CD14-positive monocyte (primary cell): ENCODE measurements around the gene SUCLG2. TPM values are rescaled to one million over a fixed set of nuclear protein-coding genes. Genes with fewer than 3 reads are reported as not detected.

Experiments used
- DNase-seq, 3 donors: peaks; one replicate each; pipeline ENCODE4 v3.0.0-alpha.2; 2011 to 2022
- H2AFZ ChIP-seq: 2 replicates; pipeline ENCODE4 v1.6.0; 2012; ENCODE audit warnings: mild to moderate bottlenecking, low read depth, low read length, inconsistent platforms; ENCODE audit not compliant: insufficient read depth, poor library complexity, severe bottlenecking
- H3K27ac ChIP-seq, 2 donors: 1 replicate in 1 of 2; 2 replicates in 1 of 2; pipeline ENCODE4 v1.5.1; 2012 to 2013; ENCODE audit warnings: low read length in 2 of 2, control low read depth in 1 of 2, inconsistent platforms in 1 of 2, low read depth in 1 of 2, mild to moderate bottlenecking in 1 of 2
- H3K27me3 ChIP-seq, 2 donors: one replicate each; pipeline versions ENCODE4 v1.6.0 to v1.6.1; 2011 to 2013; ENCODE audit warnings: low read length in 2 of 2; ENCODE audit not compliant: control insufficient read depth in 2 of 2, insufficient read depth in 2 of 2
- H3K36me3 ChIP-seq, 2 donors: replicated peaks in 1 of 2; 1 replicate in 1 of 2; 2 replicates in 1 of 2; pipeline versions ENCODE4 v1.5.1 to v1.6.1; 2012 to 2013; ENCODE audit warnings: low read length in 2 of 2, control low read depth in 1 of 2, inconsistent platforms in 1 of 2, mild to moderate bottlenecking in 1 of 2; ENCODE audit not compliant: insufficient read depth in 2 of 2, control insufficient read depth in 1 of 2
- H3K4me1 ChIP-seq, 2 donors: 1 replicate in 1 of 2; 2 replicates in 1 of 2; pipeline versions ENCODE4 v1.5.1 to v1.6.1; 2012 to 2013; ENCODE audit warnings: low read length in 2 of 2, control low read depth in 1 of 2, inconsistent platforms in 1 of 2, mild to moderate bottlenecking in 1 of 2, moderate library complexity in 1 of 2; ENCODE audit not compliant: insufficient read depth in 2 of 2, control insufficient read depth in 1 of 2
- H3K4me2 ChIP-seq: replicated peaks from 2 replicates; pipeline ENCODE3; 2012; ENCODE audit warnings: low read length, moderate library complexity, mild to moderate bottlenecking; ENCODE audit not compliant: poor library complexity, severe bottlenecking; ENCODE audit errors: extremely low read depth
- H3K4me3 ChIP-seq, 3 experiments: fragments of 200-600 bp in 1 of 3; sonication (generic) in 1 of 3; replicated peaks in 1 of 3; 1 replicate in 2 of 3; 2 replicates in 1 of 3; pipeline ENCODE4 v1.5.1; 2011 to 2013; ENCODE audit warnings: low read length in 3 of 3, mild to moderate bottlenecking in 3 of 3, control low read depth in 2 of 3, low read depth in 2 of 3, inconsistent platforms in 1 of 3, moderate library complexity in 1 of 3
- H3K79me2 ChIP-seq: 2 replicates; pipeline ENCODE4 v1.6.0; 2012; ENCODE audit warnings: mild to moderate bottlenecking, control low read depth, inconsistent platforms, low read length, moderate library complexity; ENCODE audit not compliant: insufficient read depth
- H3K9ac ChIP-seq: 2 replicates; pipeline ENCODE4 v1.6.0; 2017; ENCODE audit warnings: low read length, mild to moderate bottlenecking; ENCODE audit not compliant: insufficient read depth, poor library complexity, severe bottlenecking
- H3K9me3 ChIP-seq, 2 donors: replicated peaks in 1 of 2; 1 replicate in 1 of 2; 2 replicates in 1 of 2; pipeline versions ENCODE4 v1.5.1 to v1.6.1; 2012 to 2013; ENCODE audit warnings: low read length in 2 of 2, control low read depth in 1 of 2; ENCODE audit not compliant: control insufficient read depth in 1 of 2, insufficient read depth in 1 of 2
- H4K20me1 ChIP-seq: 2 replicates; pipeline ENCODE4 v1.6.0; 2012; ENCODE audit warnings: mild to moderate bottlenecking, low read length, control low read depth, moderate library complexity; ENCODE audit not compliant: insufficient read depth
- H3K27ac Mint-ChIP-seq, 7 donors: one replicate each; pipeline ENCODE4 v1.8.0; 2020; ENCODE audit warnings: mild to moderate bottlenecking in 7 of 7, mixed read lengths in 7 of 7, moderate library complexity in 6 of 7, inconsistent platforms in 2 of 7
- H3K27me3 Mint-ChIP-seq, 3 donors: one replicate each; pipeline ENCODE4 v1.8.0; 2021 to 2022; ENCODE audit warnings: low read depth in 3 of 3, mild to moderate bottlenecking in 3 of 3, mixed read lengths in 3 of 3, moderate library complexity in 3 of 3, inconsistent platforms in 1 of 3
- H3K36me3 Mint-ChIP-seq, 2 donors: one replicate each; pipeline ENCODE4 v1.8.0; 2020; ENCODE audit warnings: mixed read lengths in 2 of 2, inconsistent platforms in 1 of 2, mild to moderate bottlenecking in 1 of 2
- H3K4me1 Mint-ChIP-seq: one replicate; pipeline ENCODE4 v1.8.0; 2020; ENCODE audit warnings: mild to moderate bottlenecking, mixed read lengths
- H3K4me3 Mint-ChIP-seq, 2 donors: one replicate each; pipeline ENCODE4 v1.8.0; 2020; ENCODE audit warnings: mild to moderate bottlenecking in 2 of 2, mixed read lengths in 2 of 2, moderate library complexity in 1 of 2
- H3K9me3 Mint-ChIP-seq, 7 donors: one replicate each; pipeline ENCODE4 v1.8.0; 2020 to 2022; ENCODE audit warnings: mixed read lengths in 7 of 7, mild to moderate bottlenecking in 6 of 7, moderate library complexity in 6 of 7, inconsistent platforms in 2 of 7
- WGBS: methylation state at CpG from one replicate; pipeline ENCODE4 v1.1.5; 2013; ENCODE audit warnings: missing lambda C conversion rate; ENCODE audit not compliant: insufficient coverage; 5-methylcytosine and 5-hydroxymethylcytosine counted together
- intact Hi-C, 2 donors: fragments of 100-400 bp; cut with micrococcal nuclease; formaldehyde crosslinking; loops; one replicate each; pipeline versions ENCODE4 v1.15.0 to v1.15.1; 2023
- polyA plus RNA-seq, 3 donors: library from polyadenylated mRNA; depleted of rRNA in 1 of 3; unstranded in 2 of 3; stranded (reverse) in 1 of 3; fragments of 300-500 nt in 2 of 3; fragments of >200 nt in 1 of 3; fragmentation: Illumina TruSeq in 2 of 3; gene quantifications; 1 replicate in 2 of 3; 2 replicates in 1 of 3; pipeline ENCODE4 v1.2.3, GENCODE V29; 2012 to 2021
- TF ChIP-seq, protein P1 (sequence below): fragments of 200-600 bp; IDR thresholded peaks from one replicate; pipeline ENCODE4 v1.8.0; 2022; ENCODE audit warnings: antibody characterized with exemption, mild to moderate bottlenecking

Gene SUCLG2
- polyA plus RNA-seq, 3 donors, result 10.8 to 37.5 (median 32.9) TPM

DNA sequence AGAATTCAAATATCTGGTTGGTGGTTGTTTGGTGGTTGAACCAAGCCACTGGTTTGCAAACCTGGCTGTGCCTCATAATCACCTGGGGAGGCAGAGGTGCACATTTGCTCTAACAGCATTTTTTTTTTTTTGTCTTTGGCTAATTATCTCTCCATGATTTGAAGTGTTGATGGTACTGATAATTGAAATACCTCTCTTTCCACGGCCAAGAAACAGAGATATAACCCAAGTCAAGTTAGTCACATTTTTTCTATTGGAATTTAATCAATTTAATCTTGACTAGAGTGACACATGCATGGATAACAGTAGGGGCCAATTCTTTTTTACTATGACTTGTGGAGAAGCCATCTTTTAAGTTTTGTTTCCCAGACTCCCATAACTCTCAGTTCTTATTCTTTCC is 37.5 kb upstream of the SUCLG2 start:
- Histone ChIP-seq H3K9ac (no peak overlapping the region), H3K4me1 (no peaks in the 10 kb centered on the region), H3K36me3 (no peaks in the 10 kb centered on the region), H3K27ac (no peak overlapping the region), H3K79me2 (no peaks in the 10 kb centered on the region), H2AFZ (no peak overlapping the region), H4K20me1 (no peaks in the 10 kb centered on the region), H3K4me3 (no peak overlapping the region), H3K27me3 (no peaks in the 10 kb centered on the region), H3K9me3 (no peaks in the 10 kb centered on the region), H3K4me2 (no peak overlapping the region)
- Mint-ChIP-seq H3K4me1 (no peaks in the 10 kb centered on the region), H3K9me3 (peaks cover 0 to 5% (median 2%) of the 10 kb centered on the region in 7 donors), H3K27ac (no peak overlapping the region), H3K4me3 (no peak overlapping the region), H3K27me3 (peaks cover 0 to 4% (median 2%) of the 10 kb centered on the region in 3 donors), H3K36me3 (no peaks in the 10 kb centered on the region)
- no peak for DNase-seq
- TF ChIP-seq, protein P1, sequence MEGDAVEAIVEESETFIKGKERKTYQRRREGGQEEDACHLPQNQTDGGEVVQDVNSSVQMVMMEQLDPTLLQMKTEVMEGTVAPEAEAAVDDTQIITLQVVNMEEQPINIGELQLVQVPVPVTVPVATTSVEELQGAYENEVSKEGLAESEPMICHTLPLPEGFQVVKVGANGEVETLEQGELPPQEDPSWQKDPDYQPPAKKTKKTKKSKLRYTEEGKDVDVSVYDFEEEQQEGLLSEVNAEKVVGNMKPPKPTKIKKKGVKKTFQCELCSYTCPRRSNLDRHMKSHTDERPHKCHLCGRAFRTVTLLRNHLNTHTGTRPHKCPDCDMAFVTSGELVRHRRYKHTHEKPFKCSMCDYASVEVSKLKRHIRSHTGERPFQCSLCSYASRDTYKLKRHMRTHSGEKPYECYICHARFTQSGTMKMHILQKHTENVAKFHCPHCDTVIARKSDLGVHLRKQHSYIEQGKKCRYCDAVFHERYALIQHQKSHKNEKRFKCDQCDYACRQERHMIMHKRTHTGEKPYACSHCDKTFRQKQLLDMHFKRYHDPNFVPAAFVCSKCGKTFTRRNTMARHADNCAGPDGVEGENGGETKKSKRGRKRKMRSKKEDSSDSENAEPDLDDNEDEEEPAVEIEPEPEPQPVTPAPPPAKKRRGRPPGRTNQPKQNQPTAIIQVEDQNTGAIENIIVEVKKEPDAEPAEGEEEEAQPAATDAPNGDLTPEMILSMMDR, result no peak
- WGBS, result no CpG with 5 or more reads among the region's 1 CpG
- intact Hi-C loops, result no loop called here

DNA sequence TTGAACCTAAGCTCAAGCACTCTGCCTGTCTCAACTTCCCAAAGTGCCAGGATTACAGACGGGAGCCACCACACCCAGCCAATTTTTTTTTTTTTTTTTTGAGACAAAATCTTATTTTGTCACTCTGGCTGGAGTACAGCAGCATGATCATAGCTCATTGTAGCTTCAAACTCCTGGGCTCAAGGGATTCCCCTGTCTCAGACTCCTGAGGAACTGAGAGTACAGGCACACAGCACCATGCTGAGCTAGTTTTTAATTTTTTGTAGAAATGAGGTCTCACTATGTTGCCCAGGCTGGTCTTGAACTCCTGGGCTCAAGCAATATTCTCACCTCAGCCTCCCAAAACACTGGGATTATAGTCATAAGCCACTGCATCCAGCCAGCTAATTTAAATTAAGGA is 36.8 kb upstream of the SUCLG2 start:
- peaks cover 0 to 5% (median 2%) of the 10 kb centered on the region in 7 donors for H3K9me3 Mint-ChIP-seq
- Histone ChIP-seq H3K4me3 (no peak overlapping the region), H3K79me2 (no peaks in the 10 kb centered on the region), H2AFZ (no peak overlapping the region), H3K27me3 (no peaks in the 10 kb centered on the region), H3K4me2 (no peak overlapping the region), H3K9ac (no peak overlapping the region), H3K4me1 (no peaks in the 10 kb centered on the region), H3K27ac (no peak overlapping the region), H3K36me3 (no peaks in the 10 kb centered on the region), H4K20me1 (no peaks in the 10 kb centered on the region), H3K9me3 (no peaks in the 10 kb centered on the region)
- DNase-seq, result no peak
- no peaks in the 10 kb centered on the region for H3K36me3 Mint-ChIP-seq
- intact Hi-C loops, result no loop called here
- H3K4me1 Mint-ChIP-seq, result no peaks in the 10 kb centered on the region
- H3K4me3 Mint-ChIP-seq, result no peak overlapping the region
- H3K27ac Mint-ChIP-seq, result no peak overlapping the region
- WGBS, result 80% methylated on average over 1 of the region's 1 CpG
- TF ChIP-seq, protein P1, result no peak
- H3K27me3 Mint-ChIP-seq, result peaks cover 0 to 4% (median 2%) of the 10 kb centered on the region in 3 donors
